HG03432 (cell line): ENCODE measurements around the gene OR1S1.
"Not testable (repeated sequence)": the region's sequence is repeated elsewhere in the genome, so short reads cannot be mapped to it uniquely, and the experiment has no call there.

ENCODE experiments used
- ATAC-seq: cut with Tn5 transposase; IDR thresholded peaks from one replicate; pipeline ENCODE4 v1.9.1; 2021; ENCODE audit warnings: mild to moderate bottlenecking, moderate library complexity; ENCODE audit not compliant: unreplicated experiment

Gene OR1S1

DNA sequence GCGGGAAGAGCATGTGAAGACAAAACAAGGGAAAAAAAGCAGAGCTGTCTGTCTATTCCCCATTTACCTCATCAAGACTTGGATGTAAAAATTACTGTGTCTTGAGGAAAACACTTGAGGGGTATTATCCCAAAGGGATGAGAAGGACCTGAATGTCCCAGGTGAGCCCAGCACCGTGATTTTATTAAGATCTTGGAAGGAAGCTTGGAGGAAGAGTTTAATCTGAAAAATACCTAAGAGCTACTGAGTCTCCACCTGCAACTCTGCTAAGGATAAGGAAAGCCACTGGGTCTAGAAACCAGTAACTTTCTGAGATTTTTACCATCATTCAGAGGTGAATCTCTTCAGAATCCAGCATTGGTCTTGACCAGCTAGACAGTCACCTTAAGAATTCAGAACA is at the start of gene OR1S1:
OR1S1 (plus strand) TSS at position 301 of the 400 bp plus-strand sequence.
- ATAC-seq, result not testable (repeated sequence)

DNA sequence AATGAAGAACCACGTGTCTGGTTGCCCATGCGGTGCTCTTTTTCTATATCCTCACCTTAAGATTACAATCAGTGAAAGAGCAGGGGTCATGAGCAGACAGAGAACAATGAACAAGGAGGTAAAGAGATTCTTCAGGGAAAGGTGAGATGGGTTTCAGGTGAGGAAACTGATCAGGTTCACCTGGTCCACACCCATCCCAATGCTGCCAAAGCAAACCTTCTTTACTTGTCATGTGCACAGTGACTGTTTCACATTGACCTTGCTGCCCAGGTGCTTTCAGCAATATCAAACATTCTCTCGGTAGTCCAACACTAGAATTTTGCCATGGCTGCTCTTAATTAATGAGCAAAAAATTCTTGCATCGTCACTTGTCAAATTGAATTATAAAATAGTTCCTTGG is 48.1 kb upstream of the OR1S1 start:
- ATAC-seq, result no peak

DNA sequence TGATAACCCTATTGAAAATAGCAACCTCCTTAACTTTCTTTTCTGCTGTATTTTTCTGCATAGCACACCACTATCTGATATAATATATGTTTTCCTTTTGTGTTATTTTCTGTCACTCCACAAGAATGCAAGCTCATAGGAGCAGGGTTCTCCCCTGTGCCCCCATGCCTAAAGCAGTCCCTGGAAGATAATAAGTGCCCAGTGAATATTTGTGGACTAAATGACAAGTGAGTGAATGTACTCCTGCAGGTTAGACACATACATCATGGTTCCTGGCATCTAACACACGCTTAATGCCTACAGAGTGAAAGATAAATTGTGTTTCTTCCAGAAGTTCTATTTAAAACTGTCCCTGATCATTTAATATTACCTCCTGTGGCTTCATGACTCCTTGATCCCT is 47.5 kb upstream of the OR1S1 start:
- no peak for ATAC-seq

DNA sequence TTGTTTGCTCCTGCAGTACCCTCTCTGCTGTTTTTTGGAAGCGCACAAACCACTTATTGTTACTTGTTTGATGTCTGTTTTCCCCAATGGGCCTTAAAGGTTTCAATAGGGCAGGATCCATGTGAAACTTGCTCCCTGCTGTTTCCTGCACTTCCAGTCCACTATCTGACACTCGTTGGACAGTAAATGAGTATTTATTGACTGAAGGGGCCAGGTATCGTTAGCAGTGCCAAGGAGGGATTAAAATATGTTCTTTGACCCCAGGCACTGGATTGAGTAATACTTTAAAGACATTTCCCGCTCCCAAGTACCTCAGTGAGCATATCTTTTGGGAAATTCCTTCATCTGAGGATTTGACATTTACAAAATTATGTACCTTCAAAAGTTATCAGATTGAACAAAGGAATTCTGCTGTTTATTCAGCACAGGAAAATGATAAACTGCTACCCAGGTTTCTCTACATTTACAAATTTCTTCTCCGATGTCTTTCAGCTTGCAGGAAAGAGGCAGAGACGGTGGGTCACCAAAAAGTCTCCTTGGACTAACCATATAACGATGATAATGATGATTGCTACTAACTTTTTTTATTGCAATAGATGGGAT is 46.9 kb upstream of the OR1S1 start:
- ATAC-seq, result no peak

DNA sequence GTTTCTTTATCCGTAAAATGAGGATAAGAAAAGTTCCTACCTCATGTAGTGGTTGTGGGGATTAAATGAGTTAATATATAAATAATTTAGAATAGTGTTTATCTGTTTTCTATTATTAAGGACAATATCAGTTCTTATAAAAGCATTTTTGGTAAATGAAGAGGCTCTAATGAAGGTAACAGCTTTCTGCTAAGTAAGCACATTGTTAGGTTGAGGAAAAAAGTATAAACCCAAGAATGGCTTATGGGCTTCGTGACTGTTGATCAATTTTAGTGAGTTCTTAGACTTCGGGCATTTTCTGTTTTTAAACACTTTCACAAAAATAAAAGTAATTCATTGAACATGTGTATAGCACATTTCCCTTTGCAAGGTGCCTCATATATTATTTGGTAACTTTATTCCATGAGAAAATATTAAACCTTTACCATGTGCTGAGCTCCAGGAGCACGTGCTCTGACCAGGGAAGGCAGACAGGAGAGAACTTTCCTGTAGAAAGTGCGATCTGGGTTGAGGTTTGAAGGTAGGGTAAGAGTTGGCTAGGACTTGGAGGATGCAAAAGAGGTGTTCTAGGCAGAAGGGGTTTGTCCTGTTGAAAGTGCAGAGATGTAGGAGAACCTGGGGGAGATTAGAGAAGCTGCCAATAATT is 35.0 kb upstream of the OR1S1 start:
- ATAC-seq, result no peak

DNA sequence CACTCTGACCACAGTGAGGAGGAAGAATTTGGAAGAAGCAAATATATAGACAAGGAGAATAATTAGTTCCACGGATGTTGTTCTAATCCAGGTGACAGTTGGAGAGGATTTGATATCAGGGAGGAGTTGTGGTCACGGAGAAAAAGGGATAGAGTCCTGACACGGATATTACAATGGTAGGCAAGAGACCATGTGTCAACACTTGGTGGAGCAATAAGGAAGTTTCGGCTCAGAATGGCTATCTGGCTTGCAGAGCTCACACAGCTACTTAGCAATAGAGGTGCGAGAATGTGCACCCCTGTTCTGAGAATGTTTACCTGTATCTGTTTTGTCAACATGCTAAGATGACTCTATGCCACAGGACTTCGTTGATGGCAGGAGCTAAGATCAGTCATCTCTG is 34.1 kb upstream of the OR1S1 start:
- ATAC-seq, result no peak

DNA sequence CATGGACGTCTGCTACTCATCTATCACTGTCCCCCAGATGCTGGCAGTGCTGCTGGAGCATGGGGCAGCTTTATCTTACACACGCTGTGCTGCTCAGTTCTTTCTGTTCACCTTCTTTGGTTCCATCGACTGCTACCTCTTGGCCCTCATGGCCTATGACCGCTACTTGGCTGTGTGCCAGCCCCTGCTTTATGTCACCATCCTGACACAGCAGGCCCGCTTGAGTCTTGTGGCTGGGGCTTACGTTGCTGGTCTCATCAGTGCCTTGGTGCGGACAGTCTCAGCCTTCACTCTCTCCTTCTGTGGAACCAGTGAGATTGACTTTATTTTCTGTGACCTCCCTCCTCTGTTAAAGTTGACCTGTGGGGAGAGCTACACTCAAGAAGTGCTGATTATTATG is 32.9 kb upstream of the OR1S1 start:
- ATAC-seq, result no peak

DNA sequence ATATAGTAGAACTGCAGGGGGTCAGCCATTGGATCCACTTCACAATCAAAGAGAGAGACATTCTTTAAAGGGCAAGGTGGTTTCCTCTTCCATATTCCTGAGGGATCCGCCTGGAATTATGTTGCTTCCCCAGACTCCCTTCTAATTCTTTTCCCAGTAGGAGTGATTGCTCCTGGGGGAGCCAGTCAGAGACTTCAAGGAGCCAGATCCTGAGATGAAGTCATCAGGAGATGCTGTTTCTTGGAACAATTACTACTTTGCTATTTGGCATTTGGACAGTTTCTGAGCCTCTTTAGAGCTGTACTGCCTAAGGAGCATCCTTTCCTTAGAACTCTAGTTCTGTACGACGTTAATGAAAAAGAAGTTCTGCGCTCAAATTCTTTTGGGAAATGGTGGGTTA is 25.6 kb upstream of the OR1S1 start:
- no peak for ATAC-seq

DNA sequence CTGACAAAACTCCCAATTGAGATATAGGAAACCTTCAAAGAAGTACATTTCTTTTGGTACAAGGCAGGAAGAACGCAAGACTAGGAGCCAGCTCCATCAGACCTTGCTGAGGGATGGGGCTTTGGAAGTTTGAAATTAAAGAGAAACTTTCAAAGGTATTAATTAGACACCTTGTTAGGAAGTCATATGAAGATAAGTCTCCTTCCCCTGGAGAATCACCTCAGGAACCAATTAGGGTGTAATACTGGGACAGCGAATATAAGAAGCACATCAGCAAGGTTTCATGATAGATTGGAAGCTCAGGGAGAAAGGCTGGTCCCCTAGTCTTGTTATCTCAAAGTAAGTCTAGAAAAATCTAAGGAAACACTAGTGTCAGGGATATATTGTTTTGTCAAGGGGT is 23.8 kb upstream of the OR1S1 start, which contains the start of gene OR9Q2:
OR9Q2 (plus strand) TSS at position 301 of the 400 bp plus-strand sequence. CDS start 1,421 bp downstream, outside the sequence.
- no peak for ATAC-seq

DNA sequence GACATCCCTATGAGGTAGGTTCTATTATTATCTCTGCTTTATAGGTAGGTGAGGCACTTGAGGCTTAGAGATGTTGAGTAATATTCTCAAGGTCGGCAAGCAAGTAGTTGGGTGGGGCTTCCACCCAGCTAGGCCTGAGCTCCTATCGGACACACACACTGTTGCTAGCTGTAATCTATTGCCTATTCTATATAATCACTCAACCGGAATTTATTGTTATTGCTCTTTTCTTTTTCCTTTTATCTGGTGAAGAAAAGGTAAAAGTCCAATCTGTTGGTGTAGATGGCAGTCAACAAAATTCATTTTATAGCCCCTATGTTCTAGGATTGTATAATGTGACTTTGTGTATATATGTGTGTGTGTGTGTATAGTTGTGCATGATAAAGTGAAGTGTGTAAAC is 20.3 kb upstream of the OR1S1 start:
- ATAC-seq, result no peak

DNA sequence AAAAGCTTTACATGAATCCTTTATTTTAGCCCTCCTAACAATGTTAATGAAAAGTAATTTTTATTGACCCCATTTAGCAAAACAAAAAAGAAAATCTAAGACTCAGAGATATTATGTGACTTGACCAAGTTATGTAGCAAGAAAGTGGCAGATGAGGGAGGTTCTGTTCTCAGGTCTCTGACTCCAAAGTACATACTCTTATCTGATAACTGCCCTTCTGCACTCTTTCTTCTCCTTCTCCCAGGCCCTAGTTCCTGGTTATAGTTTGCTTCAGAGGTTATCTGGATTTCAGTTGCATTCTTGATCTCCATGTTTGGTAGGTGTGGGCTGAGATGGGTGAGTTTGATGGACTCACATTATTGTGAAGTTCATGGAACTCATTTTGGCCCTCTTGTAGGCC is 19.1 kb upstream of the OR1S1 start:
- ATAC-seq, result no peak

DNA sequence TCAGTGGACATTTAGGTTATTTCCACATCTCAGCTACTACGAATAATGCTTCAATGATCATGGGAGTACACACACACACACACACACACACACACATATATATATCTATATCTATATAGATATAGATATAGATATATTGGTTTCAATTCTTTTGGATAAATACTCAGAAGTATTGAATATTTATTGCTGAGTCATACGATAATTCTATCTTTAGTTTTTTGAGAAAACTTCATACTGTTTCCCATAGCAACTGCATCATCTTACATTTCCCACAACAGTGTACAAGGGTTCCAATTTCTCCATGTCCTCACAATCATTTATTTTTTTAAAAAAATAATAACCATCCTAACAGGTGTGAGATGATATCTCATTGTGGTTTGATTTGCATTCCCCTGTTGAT is 16.6 kb upstream of the OR1S1 start:
- no peak for ATAC-seq

DNA sequence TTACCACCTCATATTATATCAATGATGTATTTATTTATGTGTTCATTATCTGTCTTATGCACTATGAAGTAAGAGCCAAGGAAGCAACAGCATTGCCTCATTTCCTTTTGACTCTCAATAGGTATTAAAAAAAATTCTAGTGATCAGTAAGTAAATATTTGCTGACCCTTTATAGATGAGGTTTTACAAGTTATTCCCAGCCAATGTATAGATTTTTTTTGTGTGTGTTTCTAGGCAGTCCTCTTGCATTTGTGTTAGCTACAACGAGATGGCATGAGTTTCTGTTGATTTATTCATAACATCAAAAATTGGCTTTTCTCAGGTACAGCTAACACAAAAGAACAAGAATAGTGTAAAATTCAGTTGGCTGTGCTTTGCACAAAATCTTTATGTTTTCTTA is 13.2 kb upstream of the OR1S1 start:
- ATAC-seq, result no peak

DNA sequence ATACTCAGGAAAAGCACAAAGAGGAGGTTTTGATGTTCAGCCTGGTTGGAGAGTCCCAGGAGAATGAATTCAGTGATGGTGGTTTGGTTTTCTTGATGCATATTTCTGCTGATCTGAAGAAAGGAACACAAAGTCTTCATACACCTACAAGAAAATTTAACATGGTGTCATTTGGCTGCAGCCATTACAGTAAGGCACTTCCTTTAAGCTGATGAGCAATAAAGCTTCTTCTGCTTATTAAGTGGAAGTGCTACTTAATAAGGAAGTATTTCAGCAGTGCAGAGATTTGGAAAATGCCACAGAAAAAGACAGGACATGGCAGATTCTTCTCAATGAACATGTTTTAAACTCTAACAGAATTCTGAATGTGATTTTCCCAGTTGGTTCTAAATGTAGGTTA is 8.5 kb upstream of the OR1S1 start, which contains the start of gene OR1S2:
OR1S2 (minus strand) TSS at position 101 of the 400 bp plus-strand sequence; CDS start at position 101, 0 bp downstream.
- no peak for ATAC-seq

DNA sequence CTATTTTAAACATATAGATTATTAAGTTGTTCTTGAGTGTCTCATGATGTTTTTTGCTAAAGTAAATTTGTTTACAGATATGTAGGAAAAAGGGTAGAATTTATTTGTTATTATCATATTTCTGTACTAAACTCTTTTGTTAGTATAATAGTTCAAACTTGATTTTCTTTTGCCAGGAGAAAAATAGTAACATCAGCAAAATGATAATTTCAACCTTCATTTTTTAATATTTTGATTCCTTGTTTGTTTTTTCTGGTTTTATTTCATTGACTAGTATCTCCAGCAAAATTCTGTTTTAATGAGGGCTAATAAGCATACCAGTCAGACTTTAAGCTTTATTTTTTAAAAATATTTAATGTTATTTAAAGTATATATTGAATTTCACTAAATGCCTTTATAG is 4.0 kb downstream of the OR1S1 start:
- ATAC-seq, result no peak

DNA sequence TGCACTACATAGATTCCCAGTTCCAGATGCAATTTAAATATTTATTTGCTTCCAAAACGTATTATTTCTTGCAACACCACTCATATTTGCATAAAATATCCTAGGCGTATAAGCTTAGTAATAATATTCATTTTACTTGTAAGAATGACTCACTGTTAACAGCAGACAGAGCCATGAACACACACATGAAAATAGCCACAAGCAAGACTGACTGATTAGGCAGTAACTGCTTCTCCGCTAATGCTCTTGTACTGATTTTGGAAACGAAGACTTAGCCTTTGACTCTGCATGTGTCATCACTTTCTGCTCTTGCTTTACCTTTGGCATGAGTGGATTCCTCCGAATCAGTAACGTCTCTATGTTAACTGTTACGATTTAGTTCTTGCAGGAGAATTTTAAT is 10.2 kb downstream of the OR1S1 start:
- no peak for ATAC-seq

DNA sequence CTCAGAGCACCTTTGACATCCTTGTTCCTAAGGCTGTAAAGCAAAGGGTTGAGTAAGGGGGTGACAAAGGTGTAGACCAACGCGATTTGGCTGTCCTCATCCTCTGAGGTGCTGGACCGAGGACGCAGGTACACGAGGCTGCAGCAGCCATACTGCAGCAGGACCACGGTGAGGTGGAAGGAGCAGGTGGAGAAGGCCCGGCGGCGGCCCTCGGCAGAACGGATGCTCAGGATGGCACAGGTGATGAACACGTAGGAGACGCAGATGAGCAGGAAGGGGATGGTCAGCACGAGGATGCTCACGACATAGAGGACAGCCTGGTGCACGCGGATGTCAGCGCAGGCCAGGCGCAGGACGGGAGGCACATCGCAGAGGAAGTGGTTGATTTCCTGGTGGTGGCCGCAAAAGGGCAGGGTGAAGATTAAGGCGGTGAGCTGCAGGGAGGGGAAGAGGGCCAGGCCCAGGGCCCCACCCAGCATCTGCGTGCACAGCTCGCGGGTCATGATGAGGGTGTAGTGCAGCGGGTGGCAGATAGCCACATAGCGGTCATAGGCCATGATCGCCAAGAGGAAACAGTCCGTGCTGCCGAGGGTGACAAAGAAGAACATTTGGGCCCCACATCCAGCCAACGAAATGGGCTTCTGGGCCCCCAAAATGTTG is 15.6 kb downstream of the OR1S1 start:
- no peak for ATAC-seq

DNA sequence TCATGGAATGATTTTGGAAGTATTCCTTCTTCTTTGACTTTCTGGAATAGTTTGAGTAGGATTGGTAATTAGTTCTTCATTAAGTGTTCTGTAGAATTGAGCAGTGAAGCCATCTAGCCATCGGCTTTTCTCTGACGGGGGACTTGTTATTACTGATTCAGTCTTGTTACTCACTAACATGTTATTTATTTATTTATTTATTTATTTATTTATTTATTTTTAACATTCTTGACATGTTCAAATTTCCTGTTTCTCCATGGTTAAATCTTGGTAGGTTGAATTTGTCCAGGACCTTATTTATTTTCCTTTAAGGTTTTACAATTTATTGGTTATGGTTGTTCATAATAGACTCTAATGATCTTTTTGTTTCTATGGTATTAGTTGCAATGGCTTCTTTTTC is 31.4 kb downstream of the OR1S1 start:
- ATAC-seq, result no peak

DNA sequence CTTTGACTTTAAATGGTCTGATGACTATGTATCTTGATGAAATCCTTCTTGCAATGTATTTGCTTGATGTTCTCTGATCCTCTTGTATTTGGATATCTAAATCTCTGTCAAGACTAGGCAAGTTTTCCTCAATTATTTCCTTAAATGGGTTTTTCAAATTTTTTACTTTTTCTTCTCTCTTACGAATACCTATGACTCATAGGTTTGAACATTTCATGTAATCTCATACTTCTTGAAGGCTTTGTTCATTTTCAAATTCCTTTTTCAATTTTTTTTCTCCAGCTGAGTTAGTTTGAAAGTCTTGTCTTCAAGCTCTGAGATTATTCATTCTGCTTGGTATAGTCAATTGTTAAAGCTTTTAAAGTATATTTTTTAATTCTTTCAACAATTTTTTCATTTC is 42.4 kb downstream of the OR1S1 start:
- no peak for ATAC-seq

DNA sequence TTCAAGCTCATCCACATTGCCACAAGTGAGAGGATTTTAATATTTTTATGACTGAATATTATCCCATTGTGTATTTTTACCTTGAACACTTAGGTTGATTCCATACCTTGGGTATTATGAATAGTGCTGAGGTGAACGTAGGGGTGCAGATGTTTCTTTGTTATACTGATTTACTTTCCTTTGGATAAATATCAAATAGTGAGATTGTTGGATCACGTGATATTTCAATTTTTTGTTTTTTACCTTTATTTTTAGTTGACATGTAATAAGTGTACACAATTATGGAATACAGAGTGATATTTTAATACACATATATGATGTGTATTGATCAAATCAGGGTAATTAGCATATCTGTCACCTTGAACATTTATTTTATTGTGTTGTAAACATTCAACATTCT is 47.5 kb downstream of the OR1S1 start:
- ATAC-seq, result no peak
